ENCODE data around the gene ARFGEF3.

DNA sequence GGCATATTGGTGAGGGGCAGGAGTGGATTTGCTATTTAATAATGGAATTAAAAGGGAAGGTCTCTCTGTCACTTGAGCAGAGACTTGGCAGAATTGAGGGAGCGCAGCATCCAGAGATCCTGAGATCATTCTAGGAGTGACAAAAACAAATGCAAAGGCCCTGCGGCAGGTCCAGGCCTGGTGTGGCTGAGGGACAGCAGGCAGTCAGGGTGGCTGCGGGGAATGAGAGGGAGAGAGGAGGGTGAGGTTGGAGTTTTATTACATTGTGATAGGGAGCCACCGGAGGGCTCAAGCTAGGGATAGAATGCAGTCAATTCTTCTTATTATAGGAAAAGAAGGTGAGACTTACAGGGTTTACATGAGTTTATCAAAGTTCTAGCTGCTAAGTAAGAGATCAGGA is 116.1 kb downstream of the ARFGEF3 start:
- TF ChIP-seq, protein P1, sequence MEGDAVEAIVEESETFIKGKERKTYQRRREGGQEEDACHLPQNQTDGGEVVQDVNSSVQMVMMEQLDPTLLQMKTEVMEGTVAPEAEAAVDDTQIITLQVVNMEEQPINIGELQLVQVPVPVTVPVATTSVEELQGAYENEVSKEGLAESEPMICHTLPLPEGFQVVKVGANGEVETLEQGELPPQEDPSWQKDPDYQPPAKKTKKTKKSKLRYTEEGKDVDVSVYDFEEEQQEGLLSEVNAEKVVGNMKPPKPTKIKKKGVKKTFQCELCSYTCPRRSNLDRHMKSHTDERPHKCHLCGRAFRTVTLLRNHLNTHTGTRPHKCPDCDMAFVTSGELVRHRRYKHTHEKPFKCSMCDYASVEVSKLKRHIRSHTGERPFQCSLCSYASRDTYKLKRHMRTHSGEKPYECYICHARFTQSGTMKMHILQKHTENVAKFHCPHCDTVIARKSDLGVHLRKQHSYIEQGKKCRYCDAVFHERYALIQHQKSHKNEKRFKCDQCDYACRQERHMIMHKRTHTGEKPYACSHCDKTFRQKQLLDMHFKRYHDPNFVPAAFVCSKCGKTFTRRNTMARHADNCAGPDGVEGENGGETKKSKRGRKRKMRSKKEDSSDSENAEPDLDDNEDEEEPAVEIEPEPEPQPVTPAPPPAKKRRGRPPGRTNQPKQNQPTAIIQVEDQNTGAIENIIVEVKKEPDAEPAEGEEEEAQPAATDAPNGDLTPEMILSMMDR (IDR thresholded peaks at IDR 0.05): no peak
- TF ChIP-seq USF2 (CRISPR knock-in tag; IDR thresholded peaks at IDR 0.05) (no peak), NFYB (CRISPR knock-in tag; conservative IDR thresholded peaks at IDR 0.05; ENCODE audit: low read depth) (no peak), ATF3 (CRISPR knock-in tag; conservative IDR thresholded peaks at IDR 0.05) (no peak), ATF2 (CRISPR knock-in tag; IDR thresholded peaks at IDR 0.05; ENCODE audit: borderline replicate concordance, low read depth) (no peak), NR2C2 (CRISPR knock-in tag; IDR thresholded peaks at IDR 0.05) (no peak), ZNF232 (CRISPR knock-in tag; IDR thresholded peaks at IDR 0.05) (no peak), ATF6 (CRISPR knock-in tag; IDR thresholded peaks at IDR 0.05) (no peak), E2F1 (CRISPR knock-in tag; IDR thresholded peaks at IDR 0.05) (no peak), FOXP4 (CRISPR knock-in tag; IDR thresholded peaks at IDR 0.05) (no peak)
- TF ChIP-seq, protein P2, sequence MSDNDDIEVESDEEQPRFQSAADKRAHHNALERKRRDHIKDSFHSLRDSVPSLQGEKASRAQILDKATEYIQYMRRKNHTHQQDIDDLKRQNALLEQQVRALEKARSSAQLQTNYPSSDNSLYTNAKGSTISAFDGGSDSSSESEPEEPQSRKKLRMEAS (CRISPR knock-in tag; IDR thresholded peaks at IDR 0.05): no peak
- TF ChIP-seq, protein P3, sequence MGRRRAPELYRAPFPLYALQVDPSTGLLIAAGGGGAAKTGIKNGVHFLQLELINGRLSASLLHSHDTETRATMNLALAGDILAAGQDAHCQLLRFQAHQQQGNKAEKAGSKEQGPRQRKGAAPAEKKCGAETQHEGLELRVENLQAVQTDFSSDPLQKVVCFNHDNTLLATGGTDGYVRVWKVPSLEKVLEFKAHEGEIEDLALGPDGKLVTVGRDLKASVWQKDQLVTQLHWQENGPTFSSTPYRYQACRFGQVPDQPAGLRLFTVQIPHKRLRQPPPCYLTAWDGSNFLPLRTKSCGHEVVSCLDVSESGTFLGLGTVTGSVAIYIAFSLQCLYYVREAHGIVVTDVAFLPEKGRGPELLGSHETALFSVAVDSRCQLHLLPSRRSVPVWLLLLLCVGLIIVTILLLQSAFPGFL (CRISPR knock-in tag; IDR thresholded peaks at IDR 0.05; ENCODE audit: borderline replicate concordance): no peak
- TF ChIP-seq, protein P4, sequence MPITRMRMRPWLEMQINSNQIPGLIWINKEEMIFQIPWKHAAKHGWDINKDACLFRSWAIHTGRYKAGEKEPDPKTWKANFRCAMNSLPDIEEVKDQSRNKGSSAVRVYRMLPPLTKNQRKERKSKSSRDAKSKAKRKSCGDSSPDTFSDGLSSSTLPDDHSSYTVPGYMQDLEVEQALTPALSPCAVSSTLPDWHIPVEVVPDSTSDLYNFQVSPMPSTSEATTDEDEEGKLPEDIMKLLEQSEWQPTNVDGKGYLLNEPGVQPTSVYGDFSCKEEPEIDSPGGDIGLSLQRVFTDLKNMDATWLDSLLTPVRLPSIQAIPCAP (CRISPR knock-in tag; IDR thresholded peaks at IDR 0.05): no peak
